Panc1 (cell line): ENCODE measurements around the gene TLE7.

ENCODE experiments used
- CTCF ChIP-seq: fragments of 450-650 bp; IDR thresholded peaks from 2 replicates; pipeline ENCODE4 v1.5.1; 2017; ENCODE audit warnings: mild to moderate bottlenecking
- POLR2AphosphoS5 ChIP-seq: IDR thresholded peaks from 2 replicates; pipeline ENCODE4 v1.6.1; 2012; ENCODE audit warnings: mild to moderate bottlenecking, low read depth, low read length, moderate library complexity
- REST ChIP-seq, 2 experiments: IDR thresholded peaks; 2 replicates each; pipeline ENCODE4 v1.6.1; 2011 to 2012; ENCODE audit warnings: low read depth in 2 of 2, control low read depth in 1 of 2, low read length in 1 of 2, mild to moderate bottlenecking in 1 of 2, moderate library complexity in 1 of 2; ENCODE audit not compliant: insufficient read depth in 1 of 2
- TCF7L2 ChIP-seq: IDR thresholded peaks from 2 replicates; pipeline ENCODE4 v1.6.1; 2011; ENCODE audit warnings: mild to moderate bottlenecking, low read depth, low read length, inconsistent platforms

GRCh38 chr16:71429581-71429980, 12.3 kb downstream of the TLE7 start:
- TF ChIP-seq REST (IDR thresholded peaks at IDR 0.05; ENCODE audit: insufficient read depth in 1 of 2, low read depth in 2 of 2, low read length in 1 of 2) = no peak
- no peak for TF ChIP-seq CTCF
- no peak for TF ChIP-seq POLR2AphosphoS5
- no peak for TF ChIP-seq TCF7L2
